Left cardiac atrium (tissue), 4 donors: ENCODE data around the gene ADGRA3. TPM values are rescaled to one million over a fixed set of nuclear protein-coding genes. Genes with fewer than 3 reads are reported as not detected.
A peak's percentile ranks its signal among the peaks of the same experiment; 100 is the strongest.

ENCODE experiments used
- ATAC-seq, 2 donors: fragments of 200-7000 bp; cut with Tn5 transposase; one replicate each; pipeline ENCODE4 v1.9.1; 2020; ENCODE audit warnings: mild to moderate bottlenecking in 2 of 2, moderate library complexity in 2 of 2
- DNase-seq: peaks from one replicate; pipeline ENCODE4 v3.0.0-alpha.2; 2020
- intact Hi-C, 2 donors: fragments of 100-400 bp; cut with DNase I; formaldehyde crosslinking; loops; one replicate each; pipeline versions ENCODE4 v1.14.1 to v1.15.1; 2022 to 2023
- total RNA-seq, 2 donors: library from RNA; stranded (reverse); fragmentation: NEBNext Ultra II Directional; extraction: Animal tissue kit (Norgen Biotek cat#: 25700); gene quantifications; one replicate each; pipeline ENCODE4 v1.2.1, GENCODE V29; 2021
- donor health status: DM: no; HTN: yes; CAD: no.
- donor health status: DM: no; HTN: yes; CAD: no; lungs with severe emphysema.
- donor health status: DM: yes; HTN: yes; CAD: no.
- donor health status: Dilated cardiomyopathy.

Gene ADGRA3
- total RNA-seq, 2 donors from 2014 or later = 19.3 to 28.0 TPM

GRCh38 chr4:22457348-22457747 lies 58.5 kb downstream of the ADGRA3 start:
- DNase-seq = no peak
- ATAC-seq = no peak
- intact Hi-C loops = no loop called here

GRCh38 chr4:22456291-22456690 lies 59.6 kb downstream of the ADGRA3 start:
- ATAC-seq (no peak), DNase-seq (no peak)
- intact Hi-C loops = no loop called here

- intact Hi-C loops = no loop called here
- DNase-seq (no peak), ATAC-seq (peak; percentile 23 to 65)
Observed at GRCh38 chr4:22454955-22455354, 60.9 kb downstream of the ADGRA3 start.

GRCh38 chr4:22454216-22454838 lies 61.5 kb downstream of the ADGRA3 start:
- intact Hi-C loops = no loop called here
- ATAC-seq (no peak), DNase-seq (no peak)

- no peak for ATAC-seq
- DNase-seq = no peak
- intact Hi-C loops = no loop called here
Observed at GRCh38 chr4:22444813-22445212, 71.1 kb downstream of the ADGRA3 start.

- intact Hi-C loops = no loop called here
Observed at GRCh38 chr4:22442956-22443355, 72.9 kb downstream of the ADGRA3 start.

GRCh38 chr4:22440999-22441398 lies 74.9 kb downstream of the ADGRA3 start:
- no peak for DNase-seq
- intact Hi-C loops = no loop called here
- ATAC-seq = no peak

More at GRCh38 chr4:22442956-22443355, 72.9 kb downstream of the ADGRA3 start:
- DNase-seq (no peak), ATAC-seq (no peak)

GRCh38 chr4:22439947-22440346 lies 75.9 kb downstream of the ADGRA3 start:
- ATAC-seq (no peak), DNase-seq (no peak)
- intact Hi-C loops = no loop called here

GRCh38 chr4:22435652-22436051 lies 80.2 kb downstream of the ADGRA3 start:
- intact Hi-C loops = no loop called here
- DNase-seq = no peak
- no peak for ATAC-seq

- peak; percentile 50 to 81 for ATAC-seq
- no peak for DNase-seq
- intact Hi-C loops = no loop called here
Observed at GRCh38 chr4:22434895-22435294, 81.0 kb downstream of the ADGRA3 start.

- no peak for DNase-seq
- ATAC-seq = no peak
- intact Hi-C loops = no loop called here
Observed at GRCh38 chr4:22430626-22431025, 85.2 kb downstream of the ADGRA3 start.

GRCh38 chr4:22428441-22428840 lies 87.4 kb downstream of the ADGRA3 start:
- DNase-seq = no peak
- no peak for ATAC-seq
- intact Hi-C loops = no loop called here

GRCh38 chr4:22427675-22428074 lies 88.2 kb downstream of the ADGRA3 start:
- ATAC-seq (no peak), DNase-seq (no peak)
- intact Hi-C loops = no loop called here

- ATAC-seq (no peak), DNase-seq (no peak)
- intact Hi-C loops = no loop called here
Observed at GRCh38 chr4:22420291-22420690, 95.6 kb downstream of the ADGRA3 start.

GRCh38 chr4:22417408-22417807 lies 98.5 kb downstream of the ADGRA3 start:
- DNase-seq = no peak
- no peak for ATAC-seq
- intact Hi-C loops = loop anchor here in 1 of 2 donors (10.0 kb wide), 1 partner anchor 187 kb away; no protein-coding TSS in a partner anchor

GRCh38 chr4:22416403-22416802 lies 99.5 kb downstream of the ADGRA3 start:
- intact Hi-C loops = loop anchor here in 1 of 2 donors (10.0 kb wide), 1 partner anchor 188 kb away; no protein-coding TSS in a partner anchor
- ATAC-seq (no peak), DNase-seq (no peak)

- ATAC-seq (no peak), DNase-seq (no peak)
- intact Hi-C loops = loop anchor here in 1 of 2 donors (10.0 kb wide), 1 partner anchor 190 kb away; no protein-coding TSS in a partner anchor
Observed at GRCh38 chr4:22414833-22415232, 101.0 kb downstream of the ADGRA3 start.

- intact Hi-C loops = loop anchor here (2.0 to 10.0 kb wide), 2 partner anchors 191 to 277 kb away; no protein-coding TSS in a partner anchor
- no peak for ATAC-seq
- DNase-seq = no peak
Observed at GRCh38 chr4:22413471-22413870, 102.4 kb downstream of the ADGRA3 start.

- no peak for ATAC-seq
- intact Hi-C loops = loop anchor here (2.0 to 10.0 kb wide), 2 partner anchors 193 to 279 kb away; no protein-coding TSS in a partner anchor
- DNase-seq = no peak
Observed at GRCh38 chr4:22412013-22412412, 103.9 kb downstream of the ADGRA3 start.

GRCh38 chr4:22410645-22411247 lies 105.1 kb downstream of the ADGRA3 start:
- DNase-seq (no peak), ATAC-seq (no peak)
- intact Hi-C loops = loop anchor here (2.0 to 10.0 kb wide), 2 partner anchors 194 to 196 kb away; no protein-coding TSS in a partner anchor

- no peak for DNase-seq
- ATAC-seq = no peak
- intact Hi-C loops = no loop called here
Observed at GRCh38 chr4:22408474-22408873, 107.4 kb downstream of the ADGRA3 start.
